ENCODE results near the gene QRFPR.

DNA sequence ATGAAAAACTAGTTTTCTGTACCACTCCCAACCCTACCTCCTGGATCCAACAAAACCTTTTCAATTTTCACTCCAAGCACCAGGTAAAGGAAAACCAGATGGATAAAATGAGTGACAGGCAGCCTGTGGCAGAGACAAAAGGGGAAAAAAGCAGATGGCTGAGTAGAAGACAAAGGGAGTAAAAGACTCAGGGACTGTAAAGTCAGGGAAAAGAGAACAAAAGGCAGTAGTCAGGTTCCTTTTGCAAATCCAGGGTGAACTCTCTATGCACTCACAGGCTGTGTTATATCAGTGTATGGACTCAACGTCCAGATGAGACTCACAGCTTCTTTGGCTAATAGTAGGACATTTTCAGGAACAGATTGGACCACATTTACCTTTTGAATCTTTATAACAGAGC lies 54.2 kb downstream of the QRFPR start:
- TF ChIP-seq, protein P1, sequence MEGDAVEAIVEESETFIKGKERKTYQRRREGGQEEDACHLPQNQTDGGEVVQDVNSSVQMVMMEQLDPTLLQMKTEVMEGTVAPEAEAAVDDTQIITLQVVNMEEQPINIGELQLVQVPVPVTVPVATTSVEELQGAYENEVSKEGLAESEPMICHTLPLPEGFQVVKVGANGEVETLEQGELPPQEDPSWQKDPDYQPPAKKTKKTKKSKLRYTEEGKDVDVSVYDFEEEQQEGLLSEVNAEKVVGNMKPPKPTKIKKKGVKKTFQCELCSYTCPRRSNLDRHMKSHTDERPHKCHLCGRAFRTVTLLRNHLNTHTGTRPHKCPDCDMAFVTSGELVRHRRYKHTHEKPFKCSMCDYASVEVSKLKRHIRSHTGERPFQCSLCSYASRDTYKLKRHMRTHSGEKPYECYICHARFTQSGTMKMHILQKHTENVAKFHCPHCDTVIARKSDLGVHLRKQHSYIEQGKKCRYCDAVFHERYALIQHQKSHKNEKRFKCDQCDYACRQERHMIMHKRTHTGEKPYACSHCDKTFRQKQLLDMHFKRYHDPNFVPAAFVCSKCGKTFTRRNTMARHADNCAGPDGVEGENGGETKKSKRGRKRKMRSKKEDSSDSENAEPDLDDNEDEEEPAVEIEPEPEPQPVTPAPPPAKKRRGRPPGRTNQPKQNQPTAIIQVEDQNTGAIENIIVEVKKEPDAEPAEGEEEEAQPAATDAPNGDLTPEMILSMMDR (conservative IDR thresholded peaks at IDR 0.05) = no peak
- TF ChIP-seq ZFX (IDR thresholded peaks at IDR 0.05) = no peak

All from C4-2B (cell line).